Measurements from ENCODE around the gene ZDHHC12.

DNA sequence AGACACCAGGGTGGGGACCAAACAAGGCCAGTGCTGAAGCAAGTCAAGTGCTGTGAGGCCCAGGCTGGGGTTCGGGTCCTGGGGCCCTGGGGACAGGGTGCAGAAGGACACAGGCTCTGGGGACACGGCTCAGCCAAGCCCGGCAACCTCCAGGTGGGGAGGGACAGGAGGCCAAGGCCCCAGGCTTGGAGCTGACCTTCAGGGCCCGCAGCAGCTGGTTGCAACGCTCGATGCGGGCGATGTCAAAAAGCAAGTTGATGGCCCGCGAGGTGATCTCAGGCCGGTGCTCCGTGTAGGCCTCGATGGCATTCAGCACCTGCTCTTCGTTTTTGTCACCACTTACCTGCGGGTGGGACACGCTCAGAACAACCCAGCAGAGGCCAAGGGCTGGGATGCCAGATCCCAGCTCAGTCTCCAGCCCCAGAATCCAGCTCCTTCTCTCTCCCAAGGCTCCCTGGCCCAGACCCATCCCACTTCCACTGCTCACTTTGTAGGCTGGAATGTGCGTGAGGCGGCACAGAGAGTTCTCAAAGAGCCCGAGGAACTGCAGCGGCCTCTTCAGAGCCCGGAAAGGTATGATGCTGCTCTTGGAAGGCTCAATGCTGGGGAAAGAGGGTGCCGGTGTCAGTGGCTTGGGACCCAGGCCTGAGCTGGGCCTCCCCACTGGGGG lies 27.1 kb upstream of the ZDHHC12 start:
- TF ChIP-seq EZH2 (IDR thresholded peaks at IDR 0.05): no peak
- no peak for TF ChIP-seq POLR2AphosphoS5 (IDR thresholded peaks at IDR 0.05; ENCODE audit: borderline replicate concordance, low read depth, low read length)

Data from SK-N-MC (cell line).